Measurements from ENCODE around the gene TRABD2B.

Gene TRABD2B

DNA sequence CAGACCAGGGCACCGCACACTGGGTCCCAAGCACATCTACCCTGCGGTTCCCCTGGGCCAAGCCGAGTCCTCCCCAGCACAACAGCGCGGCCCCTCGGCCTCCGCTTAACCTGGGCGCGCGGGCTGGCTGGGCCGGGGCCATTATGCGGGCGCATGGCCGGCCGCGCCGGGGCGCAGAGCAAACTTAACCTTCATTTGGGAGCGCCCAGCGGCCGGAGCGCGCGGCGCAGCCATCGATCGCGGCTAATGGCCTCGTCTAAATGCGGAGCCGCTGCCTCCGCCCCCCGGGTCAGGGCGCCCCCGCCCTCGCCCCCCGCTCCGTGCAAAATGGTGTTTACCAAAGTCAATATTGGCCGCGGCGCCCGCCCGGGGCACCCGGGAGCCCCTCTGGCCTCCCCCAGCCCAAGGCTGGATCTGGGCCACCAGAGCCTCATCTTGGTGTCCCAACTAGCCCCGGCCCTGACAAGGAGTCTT lies 272.1 kb downstream of the TRABD2B start:
- no peak for DNase-seq (ENCODE audit: low spot score)

- DNase-seq (ENCODE audit: low spot score), result no peak
Observed at GRCh38 chr1:47724432-47724999, 272.7 kb downstream of the TRABD2B start.

DNA sequence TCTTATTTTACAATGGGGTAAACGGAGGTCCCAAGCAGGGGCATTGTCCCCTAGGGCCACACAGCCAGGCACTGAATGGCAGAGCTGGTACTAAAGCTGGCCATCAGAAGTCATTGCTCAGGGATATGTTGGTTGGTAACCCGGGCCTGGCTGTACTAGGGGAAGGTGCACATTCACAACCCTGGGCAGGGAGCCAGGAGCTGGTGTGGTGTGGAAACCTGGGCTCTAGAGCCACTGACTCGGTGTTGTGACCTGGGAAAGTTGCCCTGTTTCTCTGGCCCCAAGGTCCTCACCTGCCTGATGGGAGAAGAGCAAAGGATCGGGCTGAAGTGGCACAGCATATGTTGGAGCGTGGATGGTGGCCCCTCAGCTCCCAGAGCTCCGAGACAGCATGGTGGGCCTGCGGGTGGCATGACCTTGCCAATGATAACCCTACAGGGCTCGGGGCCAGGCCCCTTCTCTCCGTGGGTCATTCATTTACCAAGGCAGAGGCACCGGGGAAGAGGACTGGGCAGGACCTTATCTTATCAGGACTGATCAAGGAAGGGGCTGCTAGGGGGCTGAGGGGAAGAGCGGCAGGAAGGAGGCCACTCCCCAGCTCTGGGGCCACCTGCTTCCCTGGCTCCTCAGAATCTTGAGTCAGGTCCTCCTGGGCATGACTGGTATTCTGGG lies 274.1 kb downstream of the TRABD2B start:
- no peak for DNase-seq (ENCODE audit: low spot score)

DNA sequence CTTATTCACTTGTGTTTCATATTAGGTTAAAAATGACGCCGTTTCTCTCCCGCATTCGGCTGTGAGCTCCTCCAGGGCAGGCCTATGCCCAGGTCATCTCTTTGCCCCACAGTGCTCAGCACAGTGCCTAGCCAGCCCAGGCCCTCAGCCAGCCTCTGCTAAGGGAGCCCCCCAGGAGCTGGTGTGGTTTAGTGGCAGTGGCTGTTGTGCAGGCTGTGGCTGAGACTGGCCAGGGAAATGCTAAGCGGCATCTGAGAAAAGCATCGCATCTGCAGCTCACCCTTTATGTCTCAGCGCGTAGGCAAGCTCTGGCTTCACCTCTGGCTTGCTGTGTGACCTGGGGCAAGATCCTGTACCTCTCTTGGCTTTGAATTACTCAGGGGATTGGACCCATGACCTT lies 275.1 kb downstream of the TRABD2B start:
- no peak for DNase-seq (ENCODE audit: low spot score)

DNA sequence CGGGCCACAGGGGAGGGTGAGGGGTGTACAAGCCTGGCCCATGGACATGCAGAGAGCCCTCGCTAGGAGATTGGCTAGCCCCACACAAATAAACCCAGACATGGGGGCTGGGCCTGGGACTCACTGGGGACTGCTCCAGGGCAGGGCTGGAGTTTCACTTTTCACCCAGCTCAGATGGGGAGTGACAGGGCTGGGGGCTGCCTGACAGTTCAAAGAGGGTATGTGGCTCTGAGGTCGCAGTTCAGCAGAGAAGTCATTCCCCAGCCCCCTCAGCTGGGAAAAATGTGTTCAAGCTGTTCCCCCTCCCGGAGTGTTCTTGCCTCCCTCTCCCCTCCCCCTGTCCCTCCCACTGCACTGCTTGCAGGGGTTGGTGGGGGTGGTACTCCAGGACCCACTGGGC lies 277.1 kb downstream of the TRABD2B start:
- DNase-seq (ENCODE audit: low spot score), result no peak

- DNase-seq (ENCODE audit: low spot score), result no peak
Observed at GRCh38 chr1:47717341-47717740, 279.8 kb downstream of the TRABD2B start.

DNA sequence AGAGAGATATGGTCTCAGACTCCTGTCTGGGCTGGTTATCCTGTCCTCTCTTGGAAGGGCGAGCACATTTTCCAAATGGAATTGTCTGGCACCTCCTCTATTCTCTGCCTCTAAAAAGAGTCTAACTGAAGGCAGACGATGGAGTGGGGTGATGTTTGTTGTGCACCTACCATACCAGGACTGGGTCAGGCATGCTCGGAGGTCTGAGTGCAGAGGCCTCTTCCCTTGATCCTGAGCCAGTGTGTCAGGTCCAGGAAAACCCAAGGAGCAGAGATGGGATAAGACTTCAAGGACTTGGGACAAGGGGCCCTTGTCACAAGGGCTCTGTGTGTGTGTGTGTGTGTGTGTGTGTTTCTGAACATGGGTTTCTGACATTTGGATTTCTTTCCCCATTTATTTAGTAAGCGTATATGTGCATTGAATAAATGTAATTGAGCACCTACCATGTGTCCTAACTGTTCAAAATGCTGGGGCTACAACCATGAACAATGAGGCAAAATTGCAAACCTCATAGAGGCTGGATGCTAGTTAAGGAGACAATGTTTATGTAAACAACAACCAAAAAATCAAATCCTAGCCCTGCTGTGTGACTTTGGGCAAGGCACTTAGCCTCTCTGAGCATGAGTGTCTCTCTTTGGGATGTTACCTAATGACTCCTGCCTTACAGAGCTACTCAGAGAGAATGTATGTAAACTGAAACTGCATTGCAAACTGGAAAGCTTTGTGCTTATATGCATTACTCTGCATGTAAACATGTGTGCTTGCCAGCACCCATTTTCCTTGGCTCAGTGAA lies 283.0 kb downstream of the TRABD2B start:
- DNase-seq (ENCODE audit: low spot score), result no peak

- DNase-seq (ENCODE audit: low spot score), result no peak
Observed at GRCh38 chr1:47713333-47713953, 283.7 kb downstream of the TRABD2B start.

DNA sequence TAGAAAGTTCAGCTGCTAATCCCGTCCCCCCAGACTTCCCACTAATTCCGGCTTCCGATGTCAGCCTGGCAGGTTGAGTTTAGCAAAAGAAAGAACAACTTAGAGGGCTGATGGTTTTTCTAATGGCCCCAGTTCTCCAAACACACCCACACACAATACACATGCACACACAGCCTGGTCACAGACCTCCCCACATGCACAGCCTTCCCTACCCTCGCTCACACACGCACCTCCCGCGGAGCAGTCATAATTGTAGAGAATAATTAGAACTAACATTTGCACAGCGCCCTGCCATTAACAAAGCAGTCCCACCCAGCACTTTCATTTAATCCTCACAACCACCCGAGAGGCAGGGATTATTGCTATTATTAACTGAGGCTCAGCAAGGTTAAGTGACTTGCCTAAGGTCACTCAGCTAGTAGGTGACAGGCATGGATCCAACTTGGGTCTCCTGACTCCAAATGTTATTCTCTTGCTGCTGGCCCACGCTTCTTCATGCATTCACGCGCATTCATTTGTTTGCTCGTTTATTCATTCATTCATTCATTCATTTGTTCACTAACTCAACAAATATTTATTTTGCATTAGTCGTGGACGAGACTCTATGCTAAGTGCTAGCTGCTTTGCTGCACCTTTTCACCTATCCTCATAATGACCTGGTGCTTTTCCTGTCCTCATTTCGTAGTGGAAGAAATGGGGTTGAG lies 284.4 kb downstream of the TRABD2B start:
- no peak for DNase-seq (ENCODE audit: low spot score)

GRCh38 chr1:47711848-47712492 lies 285.2 kb downstream of the TRABD2B start:
- DNase-seq (ENCODE audit: low spot score), result no peak

DNA sequence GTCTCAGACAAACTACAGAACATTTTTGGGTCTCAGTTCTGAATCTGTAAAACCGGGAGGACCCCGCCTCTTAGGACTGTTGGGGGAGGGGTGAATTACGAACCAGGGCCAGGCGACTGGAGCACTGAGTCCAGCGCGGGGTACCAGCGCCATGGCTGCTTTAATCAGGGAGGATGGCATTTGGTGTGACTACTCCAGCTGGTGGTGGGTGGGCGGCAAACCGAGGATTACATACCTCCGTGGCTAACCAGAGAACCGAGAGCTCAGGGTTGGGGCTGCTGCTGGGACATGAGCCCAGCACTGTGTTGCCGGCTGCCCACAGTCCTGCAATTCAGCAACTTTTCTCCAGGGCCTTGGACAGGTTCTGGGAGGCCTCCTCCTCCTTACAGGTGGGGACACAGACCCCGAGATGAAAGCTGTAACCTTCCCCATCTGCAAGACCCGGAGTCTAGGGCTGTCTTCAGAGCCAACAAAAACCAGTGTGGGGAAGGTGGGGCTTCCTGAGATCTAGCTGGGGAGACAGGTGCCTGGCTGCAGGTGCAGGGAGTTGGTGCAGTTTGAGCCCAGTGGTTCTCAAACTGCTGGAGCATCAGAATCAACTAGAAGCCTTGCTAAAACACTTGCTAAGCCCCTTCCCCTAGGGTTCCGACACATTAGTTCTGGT lies 285.9 kb downstream of the TRABD2B start:
- DNase-seq (ENCODE audit: low spot score), result no peak
